ENCODE data around the gene SLC25A45.

GRCh38 chr11:65412271-65413076 is 30.0 kb upstream of the SLC25A45 start:
- TF ChIP-seq CTCF (conservative IDR thresholded peaks at IDR 0.05; ENCODE audit: low read depth in 2 of 2) = no peak
- TF ChIP-seq CREB1 (CRISPR knock-in tag; IDR thresholded peaks at IDR 0.05; ENCODE audit: low read depth) = no peak
- TF ChIP-seq REST (IDR thresholded peaks at IDR 0.05; ENCODE audit: unreplicated experiment) = no peak
- no peak for TF ChIP-seq EZH2 (IDR thresholded peaks at IDR 0.05; ENCODE audit: low read depth, unreplicated experiment)
- TF ChIP-seq EZH2phosphoT487 (IDR thresholded peaks at IDR 0.05; ENCODE audit: unreplicated experiment) = no peak

Data from GM23338 (cell line).